ENCODE data around the gene MASP1.

The MASP1 gene

DNA sequence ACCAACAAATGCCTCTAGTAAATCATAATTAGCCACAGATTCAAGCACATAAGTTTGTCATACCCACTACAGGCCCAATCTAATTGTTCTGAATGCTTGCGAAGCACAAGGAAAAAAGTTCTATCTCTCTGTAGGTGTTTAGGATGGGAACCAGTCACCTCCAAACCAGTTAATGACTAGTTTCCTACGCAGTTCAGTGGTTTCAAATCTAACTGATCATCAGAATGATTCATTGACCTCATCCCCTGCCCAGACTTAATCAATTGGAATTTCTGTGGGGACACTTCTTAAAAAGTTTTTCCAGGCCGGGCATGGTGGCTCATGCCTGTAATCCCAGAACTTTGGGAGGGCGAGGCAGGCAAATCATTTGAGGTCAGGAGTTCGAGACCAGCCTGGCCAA, 24.3 kb upstream of the MASP1 start:
- in situ Hi-C loops (cut with MboI; ENCODE audit: low sequenced_read_pairs, unreplicated experiment) = loop anchor here (5.0 kb wide), 1 partner anchor 361 kb away; no protein-coding TSS in a partner anchor
- DNase-seq (ENCODE audit: low spot score) = no peak
- TF ChIP-seq CTCF (IDR thresholded peaks at IDR 0.05; ENCODE audit: borderline replicate concordance, control extremely low read depth, extremely low read depth, insufficient read depth, missing control alignments) = no peak

- no peak for DNase-seq (ENCODE audit: low spot score)
- in situ Hi-C loops (cut with MboI; ENCODE audit: low sequenced_read_pairs, unreplicated experiment) = no loop called here
- TF ChIP-seq CTCF (IDR thresholded peaks at IDR 0.05; ENCODE audit: borderline replicate concordance, control extremely low read depth, extremely low read depth, insufficient read depth, missing control alignments) = no peak
Observed at GRCh38 chr3:187314176-187314575, 22.6 kb upstream of the MASP1 start.

DNA sequence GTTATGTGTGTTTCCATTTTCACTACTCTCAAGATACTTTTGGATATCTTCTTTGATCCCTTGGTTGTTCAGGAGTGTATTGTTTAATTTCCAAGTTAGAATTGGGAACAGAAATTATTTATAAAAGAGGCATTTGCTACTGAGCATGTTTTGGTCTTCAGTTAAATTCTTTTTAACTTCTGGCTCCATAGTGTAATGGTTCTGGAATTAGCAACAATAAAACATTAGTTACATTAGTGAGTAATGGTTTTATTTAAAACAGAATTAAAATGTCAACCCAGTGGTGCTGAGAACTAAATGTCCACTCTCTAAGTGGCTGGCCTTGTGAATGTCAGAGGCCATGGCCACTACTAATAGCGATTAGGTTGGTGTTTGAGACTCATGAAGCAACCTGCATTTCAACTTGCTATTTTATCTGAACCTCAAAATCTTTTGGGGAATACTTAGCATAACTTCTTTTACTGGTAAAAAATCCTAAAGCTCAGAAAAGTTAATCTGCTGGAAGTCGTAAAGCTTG, 19.5 kb upstream of the MASP1 start:
- no peak for DNase-seq (ENCODE audit: low spot score)
- no peak for TF ChIP-seq CTCF (IDR thresholded peaks at IDR 0.05; ENCODE audit: borderline replicate concordance, control extremely low read depth, extremely low read depth, insufficient read depth, missing control alignments)
- in situ Hi-C loops (cut with MboI; ENCODE audit: low sequenced_read_pairs, unreplicated experiment) = no loop called here

DNA sequence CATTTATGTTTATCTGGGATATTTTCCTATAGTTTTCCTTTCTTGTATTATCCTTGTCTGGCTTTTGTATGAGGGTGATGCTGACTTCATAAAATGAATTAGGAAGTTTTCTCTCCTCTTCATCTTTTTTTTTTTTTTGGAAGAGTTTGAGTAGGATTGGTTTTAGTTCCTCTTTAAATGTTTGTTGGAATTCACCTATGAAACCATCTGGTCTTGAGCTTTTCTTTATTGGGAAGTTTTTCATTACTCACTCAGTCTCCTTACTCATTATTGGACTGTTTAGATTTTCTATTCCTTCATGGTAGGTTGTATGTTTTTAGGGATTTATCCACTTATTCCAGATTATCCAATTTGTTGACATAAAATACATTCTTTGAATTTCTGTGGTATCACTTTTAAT, 18.7 kb upstream of the MASP1 start:
- in situ Hi-C loops (cut with MboI; ENCODE audit: low sequenced_read_pairs, unreplicated experiment) = no loop called here

GRCh38 chr3:187305881-187306280, 14.3 kb upstream of the MASP1 start:
- no peak for DNase-seq (ENCODE audit: low spot score)
- in situ Hi-C loops (cut with MboI; ENCODE audit: low sequenced_read_pairs, unreplicated experiment) = no loop called here
- TF ChIP-seq CTCF (IDR thresholded peaks at IDR 0.05; ENCODE audit: borderline replicate concordance, control extremely low read depth, extremely low read depth, insufficient read depth, missing control alignments) = no peak

More for the DNA sequence above, 18.7 kb upstream of the MASP1 start:
- TF ChIP-seq CTCF (IDR thresholded peaks at IDR 0.05; ENCODE audit: borderline replicate concordance, control extremely low read depth, extremely low read depth, insufficient read depth, missing control alignments) = no peak
- no peak for DNase-seq (ENCODE audit: low spot score)

DNA sequence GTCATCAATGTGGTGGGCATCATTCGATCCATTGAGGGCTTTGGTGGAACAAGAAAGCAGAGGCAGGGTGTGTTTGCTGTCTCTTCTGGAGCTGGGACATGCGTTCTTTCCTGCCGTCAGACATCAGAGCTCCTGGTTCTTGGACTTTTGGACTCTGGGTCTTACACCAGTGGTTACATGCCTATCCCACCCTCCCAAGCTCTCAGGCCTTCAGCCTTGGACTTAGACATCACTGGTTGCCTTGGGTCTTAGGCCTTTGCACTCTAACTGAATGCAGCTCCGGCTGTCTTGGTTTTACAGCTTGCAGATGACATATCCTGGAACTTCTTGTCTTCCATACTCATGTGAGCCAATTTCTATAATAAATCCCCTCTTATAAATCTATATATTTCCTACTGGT, 8.1 kb upstream of the MASP1 start:
- TF ChIP-seq CTCF (IDR thresholded peaks at IDR 0.05; ENCODE audit: borderline replicate concordance, control extremely low read depth, extremely low read depth, insufficient read depth, missing control alignments) = no peak
- no peak for DNase-seq (ENCODE audit: low spot score)
- in situ Hi-C loops (cut with MboI; ENCODE audit: low sequenced_read_pairs, unreplicated experiment) = no loop called here

- no peak for DNase-seq (ENCODE audit: low spot score)
- in situ Hi-C loops (cut with MboI; ENCODE audit: low sequenced_read_pairs, unreplicated experiment) = no loop called here
- no peak for TF ChIP-seq CTCF (IDR thresholded peaks at IDR 0.05; ENCODE audit: borderline replicate concordance, control extremely low read depth, extremely low read depth, insufficient read depth, missing control alignments)
Observed at GRCh38 chr3:187296911-187297310, 5.4 kb upstream of the MASP1 start.

Data from GM13976 (cell line).